Skin epidermis (tissue), 12 donors: Measurements from ENCODE around the gene ZNF79.
"Not testable (repeated sequence)": the region's sequence is repeated elsewhere in the genome, so short reads cannot be mapped to it uniquely, and the experiment has no call there.

Experiments used
- H3K27ac ChIP-seq, 21 experiments: fragments of 200-600 bp; sonication (generic) in 11 of 21; one replicate each; pipeline ENCODE4 v1.5.0; 2020; ENCODE audit warnings: mild to moderate bottlenecking in 3 of 21, inconsistent platforms in 2 of 21, moderate library complexity in 2 of 21
- H3K4me3 ChIP-seq, 7 experiments: fragments of 200-600 bp; sonication (generic) in 2 of 7; one replicate each; pipeline ENCODE4 v1.5.0; 2020; ENCODE audit warnings: inconsistent platforms in 2 of 7, mild to moderate bottlenecking in 2 of 7, moderate library complexity in 1 of 7

ZNF79 gene

GRCh38 chr9:127450243-127450760 lies 26.1 kb downstream of the ZNF79 start:
- peak overlapping the region; percentile 63 to 91 (median 85) for H3K4me3 ChIP-seq
- H3K27ac ChIP-seq = peak overlapping the region; percentile 68 to 98 (median 94)

DNA sequence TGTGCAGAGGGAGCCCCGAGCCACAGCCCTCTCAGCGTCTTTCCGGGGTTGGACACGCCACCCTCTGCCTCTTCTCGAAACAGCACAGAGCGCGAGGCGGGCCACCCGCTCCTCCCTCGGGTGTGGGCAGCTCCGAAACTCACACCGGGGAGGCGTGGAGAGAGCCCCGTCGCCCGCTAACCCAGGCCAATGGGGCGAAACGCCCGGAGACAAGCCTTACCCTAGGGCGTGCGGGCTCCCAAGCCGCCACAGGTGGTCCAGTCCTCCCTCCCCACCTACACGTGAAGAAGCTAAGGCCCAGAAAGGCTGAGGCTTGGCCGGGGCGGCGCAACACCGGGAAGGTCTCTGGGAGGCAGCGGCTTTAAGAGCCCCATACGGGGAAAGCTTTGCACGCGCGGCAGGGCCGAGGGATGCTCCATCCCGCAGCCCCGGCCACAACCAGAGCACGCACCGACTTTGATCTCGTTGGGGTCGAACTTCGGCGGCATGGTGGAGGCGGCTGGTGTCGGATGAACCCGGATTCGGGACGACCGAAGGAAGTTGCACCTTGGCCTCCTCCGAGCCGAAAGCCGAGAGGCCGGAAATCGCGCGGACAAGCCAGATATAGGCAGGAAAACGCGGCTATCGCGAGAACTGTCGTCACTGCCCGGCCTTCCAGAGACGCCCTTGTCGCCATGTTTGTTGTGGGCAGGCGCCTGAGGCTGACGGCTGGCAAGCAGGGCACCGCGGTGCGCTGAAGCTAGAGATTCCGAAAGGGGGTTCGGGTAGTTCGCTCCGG lies 26.8 kb downstream of the ZNF79 start, which contains the start of the genes LRSAM1 and RPL12:
LRSAM1 (plus strand) TSS at position 681 of the 778 bp plus-strand sequence. CDS start 3,018 bp downstream, outside the sequence.
RPL12 (minus strand) TSS at position 577 of the 778 bp plus-strand sequence; CDS start at position 488, 89 bp downstream.
- Histone ChIP-seq H3K27ac (peak within 1 kb of the TSS; percentile 68 to 98 (median 94)), H3K4me3 (peak within 1 kb of the TSS; percentile 63 to 91 (median 85))

- Histone ChIP-seq H3K27ac (peak overlapping the region; percentile 68 to 98 (median 94)), H3K4me3 (peak overlapping the region; percentile 63 to 91 (median 85))
Measured at GRCh38 chr9:127451608-127451857, 27.4 kb downstream of the ZNF79 start.

GRCh38 chr9:127451858-127452656 lies 27.9 kb downstream of the ZNF79 start:
- Histone ChIP-seq H3K27ac (peak overlapping the region; percentile 68 to 98 (median 94)), H3K4me3 (peak overlapping the region; percentile 63 to 91 (median 85))

- peak overlapping the region in 2 of 7 experiments; percentile 63 to 91 for H3K4me3 ChIP-seq
- H3K27ac ChIP-seq = peak overlapping the region in 5 of 21 experiments; percentile 91 to 97 (median 93)
Measured at GRCh38 chr9:127452691-127453090, 28.5 kb downstream of the ZNF79 start.

- H3K27ac ChIP-seq = no peak overlapping the region
- no peak overlapping the region for H3K4me3 ChIP-seq
Measured at GRCh38 chr9:127455324-127455992, 31.3 kb downstream of the ZNF79 start.

DNA sequence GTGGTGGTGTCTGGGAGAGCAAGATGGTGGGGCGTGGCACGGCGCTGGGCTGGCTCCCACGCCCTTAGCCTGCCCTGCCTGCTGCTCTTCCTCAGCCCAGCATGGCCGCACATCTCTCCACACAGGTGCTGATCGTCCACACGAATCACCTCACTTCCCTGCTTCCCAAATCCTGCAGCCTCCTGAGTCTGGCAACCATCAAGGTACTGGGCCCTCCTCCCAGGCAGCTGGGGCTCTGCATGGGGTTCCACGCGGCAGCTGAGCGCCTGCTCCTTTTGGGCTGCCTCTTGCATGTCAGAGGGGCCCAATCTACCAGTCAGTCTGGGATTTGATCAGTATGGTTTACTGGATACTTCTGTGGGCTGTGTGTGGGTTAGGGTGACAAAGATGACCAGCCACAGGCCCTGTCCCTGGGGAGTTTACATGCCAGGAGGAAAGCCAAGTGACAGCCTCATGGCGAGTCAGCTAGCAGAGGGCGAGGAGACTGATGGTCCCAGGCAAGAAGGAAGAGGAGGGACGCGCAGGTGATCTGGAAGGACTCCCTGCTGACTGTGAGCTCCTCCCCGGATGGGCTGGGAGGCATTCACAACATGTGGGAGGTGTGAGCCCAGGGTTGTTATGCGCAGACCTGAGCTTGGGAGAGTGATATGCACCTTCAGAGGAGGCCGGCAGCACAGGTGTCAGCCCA lies 33.2 kb downstream of the ZNF79 start:
- H3K27ac ChIP-seq = no peak overlapping the region

GRCh38 chr9:127458921-127459320 lies 34.7 kb downstream of the ZNF79 start:
- H3K27ac ChIP-seq = no peak overlapping the region
- no peak overlapping the region for H3K4me3 ChIP-seq

More for the DNA sequence above, 33.2 kb downstream of the ZNF79 start:
- H3K4me3 ChIP-seq = no peak overlapping the region

DNA sequence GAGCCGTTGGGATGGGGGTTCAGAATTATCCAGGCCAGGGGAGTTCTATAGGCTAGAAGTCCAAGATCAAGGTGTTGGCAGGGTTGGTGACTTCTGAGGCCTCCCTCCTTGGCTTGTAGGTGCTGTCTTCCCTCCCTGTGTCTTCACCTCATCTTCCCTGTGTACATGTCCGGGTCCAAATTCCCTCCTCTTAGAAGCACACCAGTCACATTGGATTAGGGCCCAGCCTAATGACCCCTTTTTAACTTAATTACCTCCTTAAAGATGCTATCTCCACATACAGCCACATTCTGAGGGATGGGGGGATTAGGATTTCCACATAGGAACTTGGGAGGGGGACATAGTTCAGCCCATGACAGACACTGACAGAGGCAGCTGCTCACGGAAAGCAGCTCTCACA lies 39.2 kb downstream of the ZNF79 start:
- Histone ChIP-seq H3K4me3 (no peak overlapping the region), H3K27ac (no peak overlapping the region)

GRCh38 chr9:127463911-127464310 lies 39.7 kb downstream of the ZNF79 start:
- Histone ChIP-seq H3K4me3 (no peak overlapping the region), H3K27ac (no peak overlapping the region)

- H3K4me3 ChIP-seq, H3K27ac ChIP-seq: not testable (repeated sequence)
Measured at GRCh38 chr9:127466407-127466917, 42.3 kb downstream of the ZNF79 start.

DNA sequence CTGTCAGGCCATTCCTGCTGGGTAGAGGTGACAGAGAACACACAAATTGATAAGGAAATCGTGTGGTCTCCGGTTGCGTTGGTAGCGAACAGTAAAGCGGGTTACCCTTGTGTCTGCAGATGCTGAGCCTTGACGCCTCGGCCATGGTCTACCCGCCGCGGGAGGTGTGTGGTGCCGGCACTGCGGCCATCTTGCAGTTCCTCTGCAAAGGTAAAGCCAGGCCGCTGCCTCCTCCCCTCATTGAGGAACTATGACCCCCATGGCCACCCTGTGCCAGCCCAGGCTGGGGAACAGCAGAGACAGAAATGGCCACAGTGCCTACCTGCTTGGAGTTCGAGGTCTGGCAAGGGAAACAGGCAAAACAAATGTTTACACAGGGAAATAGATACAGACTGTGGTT lies 43.4 kb downstream of the ZNF79 start:
- H3K27ac ChIP-seq = no peak overlapping the region

DNA sequence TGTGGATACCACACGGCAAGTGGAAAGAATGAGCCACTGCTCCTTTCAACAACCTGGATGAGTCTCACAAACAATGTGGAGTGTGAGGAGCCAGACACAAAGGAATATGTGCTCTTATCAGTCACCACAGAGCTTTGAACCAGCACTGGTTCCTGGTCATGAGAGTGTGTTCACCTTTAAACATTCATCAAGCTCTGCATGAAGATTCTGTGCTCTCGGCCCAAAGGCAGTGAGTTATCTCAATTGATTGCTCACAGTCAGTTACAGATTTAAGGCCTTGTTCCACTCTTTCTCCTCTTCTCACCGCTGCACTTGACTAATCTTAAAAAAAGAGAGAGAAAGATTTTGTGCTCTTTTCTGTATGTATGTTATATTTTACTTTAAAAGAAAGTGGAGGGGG lies 46.5 kb downstream of the ZNF79 start:
- Histone ChIP-seq H3K4me3 (no peak overlapping the region), H3K27ac (no peak overlapping the region)

More for the DNA sequence above, 43.4 kb downstream of the ZNF79 start:
- no peak overlapping the region for H3K4me3 ChIP-seq

GRCh38 chr9:127473501-127473900 lies 49.3 kb downstream of the ZNF79 start:
- Histone ChIP-seq H3K27ac (no peak overlapping the region), H3K4me3 (no peak overlapping the region)

DNA sequence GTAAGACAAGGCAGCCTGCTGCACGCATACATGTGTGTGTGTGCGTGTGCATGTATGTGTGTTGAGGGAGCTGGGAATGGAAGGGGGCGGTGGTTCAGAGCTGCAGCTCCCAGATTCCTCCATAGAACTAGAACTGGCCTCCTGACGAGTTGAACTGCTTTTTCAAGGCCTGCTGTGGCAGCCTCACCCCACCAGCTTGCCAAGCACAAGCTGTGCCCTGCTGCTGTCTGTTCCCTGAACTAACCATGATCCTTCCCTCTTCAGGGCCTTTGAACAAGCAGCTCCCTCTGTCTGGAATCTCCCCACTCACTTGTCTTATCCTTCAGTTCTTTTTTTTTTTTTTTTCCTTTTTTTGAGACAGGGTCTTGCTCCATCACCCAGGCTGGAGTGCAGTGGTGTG lies 49.8 kb downstream of the ZNF79 start:
- Histone ChIP-seq H3K4me3 (no peak overlapping the region), H3K27ac (no peak overlapping the region)

- Histone ChIP-seq H3K27ac (no peak overlapping the region), H3K4me3 (no peak overlapping the region)
Measured at GRCh38 chr9:127474592-127474991, 50.4 kb downstream of the ZNF79 start.

DNA sequence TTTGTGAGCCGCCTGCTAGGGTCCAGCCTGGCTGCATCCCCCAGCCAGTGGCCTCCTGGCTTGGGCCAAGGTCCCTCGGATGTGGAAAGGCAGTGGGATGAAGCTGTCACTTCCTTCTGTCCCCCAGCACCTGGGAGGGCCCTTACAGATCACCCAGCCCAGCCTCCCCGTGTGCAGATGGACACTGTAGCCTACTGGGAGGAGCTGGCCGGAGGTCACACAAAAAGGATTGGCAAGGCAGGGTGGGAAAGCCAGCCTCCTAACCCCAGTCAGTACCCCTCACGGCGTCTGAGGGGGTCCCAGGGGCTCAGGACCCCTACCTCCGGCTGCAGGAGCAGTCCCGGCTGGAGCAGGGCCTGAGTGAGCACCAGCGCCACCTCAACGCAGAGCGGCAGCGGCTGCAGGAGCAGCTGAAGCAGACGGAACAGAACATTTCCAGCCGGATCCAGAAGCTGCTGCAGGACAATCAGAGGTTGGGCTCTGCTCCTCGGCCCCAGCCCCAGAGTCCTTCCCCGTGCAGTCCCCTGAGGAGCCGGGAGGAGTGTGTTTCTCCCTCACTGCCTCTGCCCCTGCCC lies 55.4 kb downstream of the ZNF79 start:
- Histone ChIP-seq H3K27ac (no peak overlapping the region), H3K4me3 (no peak overlapping the region)

- no peak overlapping the region for H3K4me3 ChIP-seq
- no peak overlapping the region for H3K27ac ChIP-seq
Measured at GRCh38 chr9:127482662-127483061, 58.5 kb downstream of the ZNF79 start.

- H3K4me3 ChIP-seq = no peak overlapping the region
- peak overlapping the region in 5 of 21 experiments; percentile 6 to 41 (median 23) for H3K27ac ChIP-seq
Measured at GRCh38 chr9:127485995-127486394, 61.8 kb downstream of the ZNF79 start.
